PC-9 (cell line): ENCODE measurements around the gene CD96. TPM values are rescaled to one million over a fixed set of nuclear protein-coding genes. Genes with fewer than 3 reads are reported as not detected.
A peak's percentile ranks its signal among the peaks of the same experiment; 100 is the strongest.

Experiments used
- BruUV-seq: library from RNA; stranded (reverse); fragments of 400-500 nt; replicated peaks from 2 replicates; lab custom pipeline; 2021; lab: Mats Ljungman, UMichigan
- CTCF ChIA-PET: fragments of 300-600 bp; sonication (Branson Sonifier 250); formaldehyde crosslinking; loops from one replicate; lab custom pipeline; 2022; ENCODE audit warnings: antibody characterized with exemption; lab: Charles Lee
- POLR2A ChIA-PET: fragments of 300-600 bp; sonication (Branson Sonifier 250); formaldehyde crosslinking; loops from one replicate; lab custom pipeline; 2022; ENCODE audit warnings: antibody characterized with exemption; ENCODE audit not compliant: unreplicated experiment; lab: Charles Lee
- DNase-seq, 2 experiments: peaks; one replicate each; pipeline versions ENCODE4 v3.0.0 to v3.0.0-alpha.2; 2015 to 2022; ENCODE audit warnings: mixed read lengths in 1 of 2
- H2AFZ ChIP-seq: fragments of 200-600 bp; sonication (generic); 2 replicates; pipeline ENCODE4 v1.8.1; 2017; ENCODE audit warnings: antibody characterized with exemption
- H3F3A ChIP-seq: fragments of 200-600 bp; sonication (generic); 2 replicates; pipeline ENCODE4 v1.8.1; 2017; ENCODE audit warnings: antibody characterized with exemption, mild to moderate bottlenecking, low read depth; ENCODE audit not compliant: insufficient read depth
- H3K27ac ChIP-seq: fragments of 200-600 bp; sonication (generic); 2 replicates; pipeline ENCODE4 v1.6.1; 2016; ENCODE audit warnings: mixed run types
- H3K27me3 ChIP-seq: fragments of 200-600 bp; sonication (generic); 2 replicates; pipeline ENCODE4 v1.6.1; 2016; ENCODE audit warnings: low read depth, mixed run types; ENCODE audit not compliant: insufficient read depth
- H3K36me3 ChIP-seq: fragments of 200-600 bp; sonication (generic); 2 replicates; pipeline ENCODE4 v1.6.1; 2016; ENCODE audit warnings: low read depth, mixed run types
- H3K4me1 ChIP-seq: fragments of 200-600 bp; sonication (generic); replicated peaks from 2 replicates; pipeline ENCODE4 v1.6.1; 2016; ENCODE audit warnings: mixed run types; ENCODE audit not compliant: insufficient read depth
- H3K4me2 ChIP-seq: fragments of 200-600 bp; sonication (generic); 2 replicates; pipeline ENCODE4 v1.6.1; 2017; ENCODE audit warnings: mixed run types
- H3K4me3 ChIP-seq: fragments of 200-600 bp; sonication (generic); 2 replicates; pipeline ENCODE4 v1.6.1; 2016; ENCODE audit warnings: mixed run types
- H3K79me2 ChIP-seq: fragments of 200-600 bp; sonication (generic); 2 replicates; pipeline ENCODE4 v1.6.1; 2017; ENCODE audit warnings: low read depth, mixed run types
- H3K9me2 ChIP-seq: fragments of 200-600 bp; sonication (generic); 2 replicates; pipeline ENCODE4 v1.8.1; 2017; ENCODE audit warnings: mild to moderate bottlenecking; ENCODE audit not compliant: insufficient read depth
- H3K9me3 ChIP-seq: fragments of 200-600 bp; sonication (generic); 2 replicates; pipeline ENCODE4 v1.8.1; 2016; ENCODE audit warnings: low read depth; ENCODE audit not compliant: insufficient read depth
- H4K20me1 ChIP-seq: fragments of 200-600 bp; sonication (generic); 2 replicates; pipeline ENCODE4 v1.8.1; 2017; ENCODE audit not compliant: insufficient read depth
- CTCF ChIP-seq: fragments of 200-600 bp; sonication (generic); conservative IDR thresholded peaks from 2 replicates; pipeline ENCODE4 v1.6.1; 2017; ENCODE audit warnings: mixed run types, antibody characterized with exemption, mild to moderate bottlenecking, moderate library complexity
- EZH2 ChIP-seq: fragments of 200-600 bp; sonication (generic); IDR thresholded peaks from 2 replicates; pipeline ENCODE4 v1.8.0; 2017; ENCODE audit warnings: antibody characterized with exemption, low read depth
- intact Hi-C: fragments of 100-400 bp; cut with micrococcal nuclease; formaldehyde crosslinking; loops from one replicate; pipeline ENCODE4 v1.10.0; 2022; ENCODE audit not compliant: unreplicated experiment
- total RNA-seq: library from RNA; stranded (reverse); gene quantifications from 2 replicates; pipeline ENCODE4 v1.2.3, GENCODE V29; 2021

CD96 gene
- total RNA-seq, 1 experiment from 2014 or later, result 0.11 TPM

GRCh38 chr3:111577113-111577512 lies 35.1 kb downstream of the CD96 start:
- H3K9me3 ChIP-seq, result no peaks in the 10 kb centered on the region
- no peaks in the 10 kb centered on the region for H3K27me3 ChIP-seq
- peaks cover 8% of the 10 kb centered on the region; the same call in 1 of the 2 replicates for H3K4me1 ChIP-seq
- H3K4me3 ChIP-seq, result no peak overlapping the region
- no peaks in the 10 kb centered on the region for H3K9me2 ChIP-seq
- ChIA-PET CTCF (interaction anchor here (0.9 to 3.0 kb wide), 5 partner anchors 18 to 138 kb away, joined by 3 to 23 read pairs (median 18); partner anchors contain the start of gene ZBED2), POLR2A (interaction anchor here (1.0 kb wide), 1 partner anchor 18 kb away, joined by 8 read pairs; the partner anchor contains the start of gene ZBED2)
- intact Hi-C loops, result loop anchor here (1.0 to 10.0 kb wide), 3 partner anchors 140 to 468 kb away; no protein-coding TSS in a partner anchor
- no peak overlapping the region for H2AFZ ChIP-seq
- no peaks in the 10 kb centered on the region for H3K79me2 ChIP-seq
- H3K36me3 ChIP-seq, result no peaks in the 10 kb centered on the region
- no peak for DNase-seq
- BruUV-seq, result no TSS peak
- H3F3A ChIP-seq, result no peaks in the 10 kb centered on the region
- H3K4me2 ChIP-seq, result no peak overlapping the region
- no peak overlapping the region for H3K27ac ChIP-seq
- TF ChIP-seq EZH2 (no peak), CTCF (no peak)
- no peaks in the 10 kb centered on the region for H4K20me1 ChIP-seq

- BruUV-seq, result no TSS peak
- Histone ChIP-seq H2AFZ (no peak overlapping the region), H3K4me3 (no peak overlapping the region), H3K4me2 (no peak overlapping the region), H3K27ac (no peak overlapping the region), H3F3A (peaks cover 5% of the 10 kb centered on the region; the same call in 1 of the 2 replicates), H3K36me3 (no peaks in the 10 kb centered on the region), H4K20me1 (no peaks in the 10 kb centered on the region), H3K4me1 (peaks cover 12% of the 10 kb centered on the region), H3K79me2 (no peaks in the 10 kb centered on the region), H3K9me2 (no peaks in the 10 kb centered on the region), H3K27me3 (no peaks in the 10 kb centered on the region), H3K9me3 (peaks cover 2% of the 10 kb centered on the region; the same call in 1 of the 2 replicates)
- CTCF ChIA-PET, result interaction anchor here (0.5 to 3.0 kb wide), 17 partner anchors 12 to 1888 kb away, joined by 3 to 23 read pairs (median 5); partner anchors contain the start of gene ZBED2
- peak; percentile 40 to 79 for DNase-seq
- intact Hi-C loops, result loop anchor here (1.0 to 10.0 kb wide), 7 partner anchors 38 to 467 kb away; no protein-coding TSS in a partner anchor
- TF ChIP-seq CTCF (peak; percentile 80), EZH2 (no peak)
- POLR2A ChIA-PET, result interaction anchor here (0.6 to 1.5 kb wide), 7 partner anchors 12 to 389 kb away, joined by 3 to 8 read pairs (median 4); partner anchors contain the start of gene ZBED2
These were observed 36.0 kb downstream of the CD96 start for GRCh38 chr3:111577798-111578685.

GRCh38 chr3:111578867-111579266 lies 36.9 kb downstream of the CD96 start:
- Histone ChIP-seq H3K4me1 (peaks cover 12% of the 10 kb centered on the region), H3K79me2 (no peaks in the 10 kb centered on the region), H3K9me3 (peaks cover 3% of the 10 kb centered on the region; the same call in 1 of the 2 replicates), H3K4me3 (no peak overlapping the region), H3K36me3 (no peaks in the 10 kb centered on the region), H3F3A (peaks cover 5% of the 10 kb centered on the region; the same call in 1 of the 2 replicates), H4K20me1 (no peaks in the 10 kb centered on the region), H3K9me2 (no peaks in the 10 kb centered on the region), H3K4me2 (no peak overlapping the region), H3K27ac (no peak overlapping the region), H2AFZ (no peak overlapping the region), H3K27me3 (no peaks in the 10 kb centered on the region)
- CTCF ChIA-PET, result interaction anchor here (0.6 to 3.0 kb wide), 13 partner anchors 12 to 1889 kb away, joined by 3 to 23 read pairs (median 5); partner anchors contain the start of gene ZBED2
- intact Hi-C loops, result loop anchor here (1.0 to 10.0 kb wide), 6 partner anchors 37 to 466 kb away; no protein-coding TSS in a partner anchor
- BruUV-seq, result no TSS peak
- POLR2A ChIA-PET, result interaction anchor here (0.7 to 1.5 kb wide), 2 partner anchors 12 to 14 kb away, joined by 4 read pairs; no protein-coding TSS in a partner anchor
- no peak for DNase-seq
- TF ChIP-seq EZH2 (no peak), CTCF (no peak)
